Activated T-helper 17 cell treated with anti-CD3 and anti-CD28 coated beads, Interleukin-2, amount 50 U/mL, for 72 hours (primary cell): ENCODE measurements around the gene WDR18. TPM values are rescaled to one million over a fixed set of nuclear protein-coding genes. Genes with fewer than 3 reads are reported as not detected.
A peak's percentile ranks its signal among the peaks of the same experiment; 100 is the strongest.

ENCODE experiments used
- ATAC-seq: fragments of 150-1000 bp; cut with Tn5 transposase; replicated peaks from 2 replicates; pipeline ENCODE4 v1.10.0; 2021; ENCODE audit warnings: mild to moderate bottlenecking, moderate library complexity
- H3K27ac Mint-ChIP-seq: one replicate; pipeline ENCODE4 v1.8.0; 2022; ENCODE audit warnings: mixed read lengths
- H3K27me3 Mint-ChIP-seq: one replicate; pipeline ENCODE4 v1.8.0; 2022; ENCODE audit warnings: mixed read lengths
- H3K36me3 Mint-ChIP-seq: one replicate; pipeline ENCODE4 v1.8.0; 2022; ENCODE audit warnings: low read depth, mild to moderate bottlenecking, mixed read lengths
- H3K4me1 Mint-ChIP-seq: one replicate; pipeline ENCODE4 v1.8.0; 2022; ENCODE audit warnings: mixed read lengths
- H3K4me3 Mint-ChIP-seq: one replicate; pipeline ENCODE4 v1.8.0; 2022; ENCODE audit warnings: mild to moderate bottlenecking, mixed read lengths
- H3K9me3 Mint-ChIP-seq: one replicate; pipeline ENCODE4 v1.8.0; 2022; ENCODE audit warnings: mixed read lengths
- total RNA-seq, 2 donors: library from RNA; stranded (reverse); gene quantifications; one replicate each; pipeline ENCODE4 v1.2.3, GENCODE V29; 2022

The WDR18 gene
- total RNA-seq, 2 donors from 2014 or later = 43.2 to 94.2 TPM

DNA sequence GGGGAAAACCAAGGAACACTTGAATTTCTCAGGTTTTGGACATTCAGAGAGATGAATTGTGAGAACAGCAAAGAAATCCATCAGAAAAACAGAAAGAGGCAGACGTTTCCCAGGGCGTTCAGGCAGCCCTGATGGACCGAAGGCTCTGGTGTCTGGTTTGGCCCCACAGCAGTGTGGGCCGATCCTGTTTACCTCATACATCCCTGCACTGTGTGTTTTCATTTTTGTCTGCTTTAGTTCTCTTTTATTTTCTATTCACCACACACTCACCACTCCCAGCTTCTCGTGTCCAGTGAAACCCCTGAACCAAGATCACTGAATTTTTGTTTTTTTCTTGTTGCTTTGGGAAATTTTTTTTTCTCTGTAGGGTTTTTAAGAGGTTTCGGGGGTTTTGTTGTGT is 11.9 kb upstream of the WDR18 start:
- ATAC-seq = no peak
- Mint-ChIP-seq H3K27me3 (no peaks in the 10 kb centered on the region), H3K36me3 (peaks cover 55% of the 10 kb centered on the region), H3K4me1 (no peaks in the 10 kb centered on the region), H3K27ac (no peak overlapping the region), H3K4me3 (no peak overlapping the region), H3K9me3 (no peaks in the 10 kb centered on the region)

DNA sequence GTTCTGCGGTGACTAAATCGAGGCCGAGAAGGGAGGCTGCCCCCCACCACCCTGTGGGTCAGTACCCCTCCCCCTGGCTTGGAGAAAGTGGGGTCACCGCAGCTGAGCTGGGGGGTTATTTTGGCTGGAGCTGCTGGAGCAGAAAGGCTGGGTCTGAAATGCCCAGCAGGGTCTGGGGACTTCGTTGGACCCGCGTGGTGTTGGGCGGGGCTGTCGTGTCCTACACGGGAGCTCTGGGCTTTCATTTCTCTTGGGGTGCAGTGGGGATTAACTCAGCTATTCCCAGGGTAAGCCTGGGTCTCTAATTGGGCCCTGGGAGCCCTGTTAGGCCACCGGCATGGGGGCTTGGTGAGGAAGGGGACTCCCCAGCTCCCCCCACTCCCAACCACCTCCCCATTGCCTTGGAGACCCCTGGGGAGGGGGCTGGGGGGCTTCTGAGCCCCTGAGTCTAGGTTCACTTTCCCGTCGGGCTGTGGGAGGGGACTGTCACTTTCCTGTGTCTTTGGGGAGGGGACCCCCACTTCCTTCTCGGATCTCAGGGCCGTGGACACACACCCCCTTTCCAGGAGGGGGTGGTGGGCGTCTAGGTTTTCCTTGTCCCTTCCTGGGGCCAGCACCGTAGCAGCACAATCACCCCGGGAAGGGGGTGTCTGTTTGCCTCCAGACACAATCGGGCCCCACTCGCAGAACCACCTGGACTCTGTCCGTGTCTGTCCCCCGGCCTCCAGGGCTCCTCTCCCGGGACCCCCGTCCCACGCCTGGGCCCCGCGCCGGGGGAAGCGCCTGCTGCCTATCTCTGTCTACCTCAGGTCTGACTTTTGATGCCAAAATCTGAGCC is 10.2 kb upstream of the WDR18 start:
- no peak for ATAC-seq
- Mint-ChIP-seq H3K4me3 (no peak overlapping the region), H3K9me3 (no peaks in the 10 kb centered on the region), H3K4me1 (no peaks in the 10 kb centered on the region), H3K36me3 (peaks cover 38% of the 10 kb centered on the region), H3K27me3 (no peaks in the 10 kb centered on the region), H3K27ac (no peak overlapping the region)

DNA sequence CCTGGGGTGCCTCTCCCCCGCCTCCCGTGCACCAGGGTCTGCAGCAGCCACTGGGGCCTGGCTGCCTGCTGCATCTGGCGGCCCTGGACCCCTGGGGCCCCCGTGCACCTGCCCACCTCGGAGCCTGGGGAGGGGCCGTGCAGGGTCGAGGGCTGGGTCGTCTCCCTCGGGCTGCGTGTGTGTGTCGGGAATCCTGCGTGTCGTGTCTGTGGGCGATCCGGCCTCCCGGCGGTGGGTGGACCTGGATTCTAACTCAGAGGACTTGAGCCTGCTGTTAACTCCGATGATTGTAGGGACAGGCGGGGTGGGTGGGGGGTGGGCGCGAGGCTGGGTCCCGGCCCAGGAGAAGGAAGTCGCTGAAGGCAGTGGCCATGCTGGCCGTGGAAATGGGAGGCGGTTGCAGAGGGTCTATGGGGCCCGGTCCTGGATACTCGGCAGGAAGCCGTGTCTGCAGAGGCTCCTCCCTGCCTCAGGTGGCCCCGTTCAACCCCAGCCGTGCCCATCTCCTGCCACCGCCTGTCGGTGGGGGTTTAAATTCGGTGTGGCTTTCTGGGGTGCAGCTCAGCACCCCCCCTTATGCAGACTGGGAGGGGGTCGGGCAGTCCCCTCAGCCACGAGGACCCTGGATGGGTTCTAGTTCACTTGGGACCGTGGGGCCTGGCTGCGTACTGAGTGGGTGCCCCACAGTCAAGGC is 9.4 kb upstream of the WDR18 start:
- Mint-ChIP-seq H3K36me3 (peaks cover 30% of the 10 kb centered on the region), H3K4me1 (no peaks in the 10 kb centered on the region), H3K9me3 (no peaks in the 10 kb centered on the region), H3K27ac (no peak overlapping the region), H3K27me3 (no peaks in the 10 kb centered on the region), H3K4me3 (no peak overlapping the region)
- ATAC-seq = no peak

DNA sequence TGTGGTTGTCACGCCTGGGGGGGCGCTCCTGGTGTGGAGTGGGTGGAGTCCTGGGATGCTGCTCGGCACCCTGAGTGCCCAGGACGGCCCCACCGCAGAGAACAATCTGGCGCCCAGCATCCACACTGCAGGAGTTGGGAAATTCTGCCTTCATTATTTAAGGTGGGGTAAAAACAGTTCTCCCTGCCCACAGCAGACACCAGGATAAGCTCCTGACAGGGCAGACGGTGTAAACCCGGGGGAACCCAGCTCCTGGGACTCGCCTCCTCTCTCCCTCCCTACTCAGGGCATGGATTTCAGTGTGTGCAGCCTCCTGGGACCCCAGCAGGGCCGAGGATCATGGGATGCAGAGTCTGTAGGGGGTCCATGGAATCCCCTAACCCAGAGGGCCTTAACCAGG is 7.7 kb upstream of the WDR18 start:
- H3K4me3 Mint-ChIP-seq = no peak overlapping the region
- H3K27ac Mint-ChIP-seq = no peak overlapping the region
- peak; percentile 25 for ATAC-seq
- no peaks in the 10 kb centered on the region for H3K4me1 Mint-ChIP-seq
- no peaks in the 10 kb centered on the region for H3K9me3 Mint-ChIP-seq
- H3K27me3 Mint-ChIP-seq = no peaks in the 10 kb centered on the region
- peaks cover 13% of the 10 kb centered on the region for H3K36me3 Mint-ChIP-seq

DNA sequence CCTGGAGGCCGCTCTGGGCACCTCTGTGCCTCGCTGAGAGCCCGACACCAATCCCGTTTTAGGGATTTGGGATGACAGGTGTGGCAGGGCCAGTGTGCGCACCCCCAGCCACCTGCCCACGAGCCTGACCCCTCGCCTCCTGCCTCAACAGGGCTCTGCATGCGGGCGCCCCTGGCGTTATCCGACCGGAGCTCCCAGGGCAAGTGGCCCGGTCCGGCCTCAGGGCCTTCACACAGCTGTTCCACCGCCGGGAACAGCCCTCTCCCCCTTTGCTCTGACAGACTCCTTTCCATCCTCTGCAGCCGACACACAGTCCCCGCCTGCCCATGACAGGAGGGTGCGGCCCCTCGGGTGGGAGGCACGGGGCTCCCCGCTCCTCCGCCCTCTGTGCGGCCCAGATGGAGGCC is 7.1 kb upstream of the WDR18 start:
- ATAC-seq = peak; percentile 36
- Mint-ChIP-seq H3K27me3 (no peaks in the 10 kb centered on the region), H3K4me1 (no peaks in the 10 kb centered on the region), H3K36me3 (peaks cover 7% of the 10 kb centered on the region), H3K27ac (no peak overlapping the region), H3K9me3 (no peaks in the 10 kb centered on the region), H3K4me3 (no peak overlapping the region)

DNA sequence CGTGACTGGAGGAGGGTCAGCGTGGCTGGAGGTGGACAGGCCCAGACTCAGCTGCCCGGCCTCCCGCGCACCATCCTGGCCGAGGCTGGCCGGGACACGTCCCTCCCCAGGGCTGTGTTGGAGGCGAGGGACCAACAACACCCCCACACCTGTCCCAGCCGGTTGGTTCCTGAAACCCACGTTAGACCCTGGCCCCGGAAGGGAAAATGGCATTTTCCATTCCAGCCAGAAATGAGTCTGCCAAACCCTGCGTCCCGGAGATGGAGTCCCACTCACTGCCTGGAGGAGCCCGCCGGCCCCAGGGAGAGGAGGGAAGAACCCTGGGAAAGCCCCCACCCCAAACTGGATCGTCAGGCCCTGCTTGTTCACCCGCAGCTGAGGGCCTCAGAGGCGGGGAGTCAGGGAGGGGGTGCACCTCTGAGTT is 4.8 kb upstream of the WDR18 start:
- peaks cover 4% of the 10 kb centered on the region for H3K36me3 Mint-ChIP-seq
- H3K4me1 Mint-ChIP-seq = no peaks in the 10 kb centered on the region
- no peak overlapping the region for H3K4me3 Mint-ChIP-seq
- H3K9me3 Mint-ChIP-seq = no peaks in the 10 kb centered on the region
- H3K27me3 Mint-ChIP-seq = no peaks in the 10 kb centered on the region
- ATAC-seq = no peak
- no peak overlapping the region for H3K27ac Mint-ChIP-seq

DNA sequence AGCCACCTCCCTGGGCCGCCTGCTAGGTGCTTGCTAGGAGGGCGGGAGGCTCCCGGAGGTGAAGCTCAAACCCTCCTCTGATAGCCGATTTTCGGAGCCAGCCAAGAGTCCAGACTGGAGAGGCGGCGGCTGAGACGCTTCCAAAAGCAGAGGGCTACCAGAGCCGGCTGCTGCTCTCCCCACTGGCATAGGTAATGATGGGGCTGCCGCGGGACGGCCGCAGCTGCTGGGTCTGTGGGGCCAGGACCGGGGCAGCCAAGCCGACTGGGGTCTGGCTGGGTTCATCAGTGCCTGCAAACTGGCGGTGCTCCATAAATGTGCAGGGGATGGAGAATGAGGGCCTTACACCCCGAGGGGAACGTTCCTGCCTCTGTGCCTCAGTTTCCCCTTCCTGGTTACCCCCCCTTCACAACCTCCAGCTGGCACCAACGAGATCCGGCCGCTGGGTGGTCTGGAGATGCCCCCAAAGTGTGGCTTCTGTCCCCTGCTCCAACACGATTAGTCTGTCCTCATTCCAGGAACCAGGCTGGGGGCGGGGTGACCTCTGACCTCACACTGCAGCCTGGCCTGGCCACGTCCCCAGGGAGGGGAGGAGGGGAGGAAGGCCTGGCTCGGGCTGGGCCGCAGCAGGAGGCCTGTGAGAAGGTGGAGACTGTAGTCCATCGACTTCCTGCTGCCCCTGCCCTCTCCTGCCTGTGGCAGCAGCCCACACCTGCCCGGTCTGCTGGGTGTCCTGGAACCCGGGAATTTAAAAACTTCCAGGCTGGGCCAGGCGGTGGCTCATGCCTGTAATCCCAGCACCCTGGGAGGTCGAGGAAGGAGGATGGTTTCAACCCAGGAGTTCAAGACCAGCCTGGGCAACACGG is 3.8 kb upstream of the WDR18 start:
- Mint-ChIP-seq H3K9me3 (no peaks in the 10 kb centered on the region), H3K27ac (no peak overlapping the region), H3K4me1 (no peaks in the 10 kb centered on the region), H3K36me3 (peaks cover 5% of the 10 kb centered on the region), H3K27me3 (no peaks in the 10 kb centered on the region), H3K4me3 (no peak overlapping the region)
- ATAC-seq = no peak

DNA sequence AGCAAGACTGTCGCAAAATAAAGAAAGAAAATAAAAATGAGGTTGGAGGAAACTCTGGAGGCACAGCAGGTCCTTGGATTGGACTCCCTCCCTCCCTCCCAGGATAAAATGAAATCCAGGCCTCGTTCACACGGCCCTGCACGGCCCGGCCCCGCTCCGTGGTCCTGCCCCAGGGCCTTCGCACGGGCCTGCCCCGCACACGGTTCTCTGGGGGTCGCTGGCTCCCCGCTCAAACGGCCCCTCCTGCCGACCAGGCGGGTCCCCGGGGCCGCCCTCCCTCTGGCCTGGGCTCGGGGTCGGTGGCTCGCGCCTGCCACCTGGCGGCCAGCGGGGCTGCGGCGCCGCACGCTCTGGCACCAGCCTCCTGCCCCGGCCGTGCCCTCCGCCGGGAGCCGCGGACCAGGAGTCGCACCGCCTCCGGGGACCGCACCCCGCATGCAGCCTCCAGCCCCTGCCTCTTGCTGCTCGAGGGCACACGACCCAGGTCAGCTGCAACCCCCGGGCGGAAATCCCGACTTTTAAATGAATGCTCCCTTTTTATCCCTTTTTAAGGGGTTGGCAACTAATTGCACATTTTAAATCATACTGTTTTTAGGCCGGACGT is 1.5 kb upstream of the WDR18 start:
- H3K9me3 Mint-ChIP-seq = no peaks in the 10 kb centered on the region
- H3K27me3 Mint-ChIP-seq = no peaks in the 10 kb centered on the region
- no peaks in the 10 kb centered on the region for H3K4me1 Mint-ChIP-seq
- no peak overlapping the region for H3K27ac Mint-ChIP-seq
- peaks cover 18% of the 10 kb centered on the region for H3K36me3 Mint-ChIP-seq
- ATAC-seq = peak; percentile 87
- peak overlapping the region; percentile 93 for H3K4me3 Mint-ChIP-seq

DNA sequence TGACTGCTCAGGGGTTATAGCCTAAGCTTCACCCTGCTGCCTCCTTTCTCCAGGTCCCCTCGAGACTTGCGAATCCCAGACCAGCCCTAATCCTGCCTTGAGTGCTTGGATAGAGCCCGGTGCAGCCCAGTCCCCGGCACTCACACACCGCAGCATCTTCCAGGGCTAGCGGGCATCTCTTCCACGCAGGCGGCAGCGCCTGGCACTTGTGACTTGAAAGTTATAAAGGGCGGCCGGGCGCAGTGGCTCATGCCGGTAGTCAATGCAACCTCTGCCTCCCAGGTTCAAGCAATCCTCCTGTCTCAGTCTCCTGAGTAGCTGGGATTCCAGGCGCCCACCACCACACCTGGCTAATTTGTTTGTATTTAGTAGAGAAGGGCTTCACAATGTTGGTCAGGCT is 1.9 kb downstream of the WDR18 start:
- no peaks in the 10 kb centered on the region for H3K27me3 Mint-ChIP-seq
- peaks cover 34% of the 10 kb centered on the region for H3K36me3 Mint-ChIP-seq
- H3K4me1 Mint-ChIP-seq = no peaks in the 10 kb centered on the region
- H3K27ac Mint-ChIP-seq = no peak overlapping the region
- peak overlapping the region; percentile 93 for H3K4me3 Mint-ChIP-seq
- no peaks in the 10 kb centered on the region for H3K9me3 Mint-ChIP-seq
- ATAC-seq = no peak

DNA sequence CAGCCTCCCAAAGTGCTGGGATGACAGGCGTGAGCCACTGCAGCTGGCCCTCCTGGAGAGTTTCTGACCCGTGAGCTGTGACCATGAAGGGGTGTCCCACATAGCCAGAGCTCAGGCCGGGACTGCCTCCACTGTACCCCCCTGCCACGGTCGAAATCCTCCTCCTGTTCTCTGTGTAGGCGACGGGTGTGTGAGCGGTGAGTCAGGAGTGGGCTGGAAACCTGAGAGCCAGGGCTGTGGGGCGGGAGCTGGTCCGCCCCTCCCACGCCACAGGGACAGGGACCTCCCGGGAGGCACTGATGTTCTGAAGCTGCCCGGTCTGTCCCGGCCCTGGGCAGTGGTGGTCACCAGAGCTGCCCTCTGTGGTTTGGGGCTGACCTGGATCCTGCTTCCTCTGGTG is 3.9 kb downstream of the WDR18 start:
- Mint-ChIP-seq H3K36me3 (peaks cover 40% of the 10 kb centered on the region), H3K9me3 (no peaks in the 10 kb centered on the region), H3K27ac (no peak overlapping the region), H3K4me3 (no peak overlapping the region), H3K4me1 (no peaks in the 10 kb centered on the region), H3K27me3 (no peaks in the 10 kb centered on the region)
- no peak for ATAC-seq

DNA sequence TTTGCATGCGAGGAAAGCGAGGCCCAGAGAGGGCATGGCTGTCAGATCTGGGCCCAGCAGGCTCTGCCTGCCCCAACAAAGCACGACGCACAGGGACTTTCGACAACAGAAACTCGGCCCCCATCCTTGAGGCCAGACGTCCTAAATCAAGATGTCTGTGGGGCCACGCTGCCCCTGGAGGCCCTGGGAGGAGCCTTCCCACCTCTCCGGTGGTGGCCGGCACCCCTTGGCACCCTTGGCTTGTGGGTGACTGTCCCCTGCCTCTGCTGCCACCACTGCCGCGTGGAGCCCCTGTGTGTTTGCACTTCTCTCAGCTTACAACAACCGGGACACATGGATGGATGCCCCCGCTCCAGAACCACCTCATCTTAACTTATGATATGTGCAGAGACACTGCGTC is 4.4 kb downstream of the WDR18 start:
- ATAC-seq = no peak
- no peak overlapping the region for H3K27ac Mint-ChIP-seq
- H3K27me3 Mint-ChIP-seq = no peaks in the 10 kb centered on the region
- no peaks in the 10 kb centered on the region for H3K9me3 Mint-ChIP-seq
- no peak overlapping the region for H3K4me3 Mint-ChIP-seq
- H3K4me1 Mint-ChIP-seq = no peaks in the 10 kb centered on the region
- H3K36me3 Mint-ChIP-seq = peaks cover 45% of the 10 kb centered on the region

DNA sequence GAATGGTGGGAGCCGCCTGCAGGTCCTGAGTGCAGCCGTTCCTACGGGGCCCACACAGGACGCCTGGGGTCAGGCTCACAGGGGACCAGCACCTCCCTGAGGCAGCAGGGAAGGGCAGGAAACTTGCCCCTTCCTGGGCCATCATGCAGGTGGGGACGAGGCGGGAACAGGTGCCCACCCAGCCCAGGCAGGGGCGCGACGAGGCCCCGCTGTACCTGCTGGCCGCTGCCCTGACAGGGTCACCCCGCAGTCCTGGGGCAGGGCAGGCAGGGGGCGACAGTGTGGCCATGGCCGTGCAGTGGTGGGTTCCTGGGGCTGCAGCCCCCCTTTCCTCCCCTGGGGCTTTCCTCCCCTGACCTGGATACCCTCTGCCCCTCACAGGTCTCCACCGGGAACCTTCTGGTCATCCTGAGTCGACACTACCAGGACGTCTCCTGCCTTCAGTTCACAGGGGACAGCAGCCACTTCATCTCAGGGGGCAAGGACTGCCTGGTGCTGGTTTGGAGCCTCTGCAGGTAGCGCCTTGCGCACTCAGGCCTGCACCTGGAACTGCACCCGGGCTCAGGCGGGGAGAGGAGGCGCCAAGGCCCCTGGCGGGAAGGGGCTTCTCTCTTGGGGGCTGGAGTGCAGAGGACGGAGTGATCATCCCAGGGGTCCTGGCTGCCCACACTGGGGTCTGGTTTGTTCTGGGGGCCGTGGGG is 5.4 kb downstream of the WDR18 start:
- no peak overlapping the region for H3K27ac Mint-ChIP-seq
- H3K4me3 Mint-ChIP-seq = no peak overlapping the region
- H3K9me3 Mint-ChIP-seq = no peaks in the 10 kb centered on the region
- H3K36me3 Mint-ChIP-seq = peaks cover 40% of the 10 kb centered on the region
- no peaks in the 10 kb centered on the region for H3K4me1 Mint-ChIP-seq
- H3K27me3 Mint-ChIP-seq = no peaks in the 10 kb centered on the region
- ATAC-seq = no peak

DNA sequence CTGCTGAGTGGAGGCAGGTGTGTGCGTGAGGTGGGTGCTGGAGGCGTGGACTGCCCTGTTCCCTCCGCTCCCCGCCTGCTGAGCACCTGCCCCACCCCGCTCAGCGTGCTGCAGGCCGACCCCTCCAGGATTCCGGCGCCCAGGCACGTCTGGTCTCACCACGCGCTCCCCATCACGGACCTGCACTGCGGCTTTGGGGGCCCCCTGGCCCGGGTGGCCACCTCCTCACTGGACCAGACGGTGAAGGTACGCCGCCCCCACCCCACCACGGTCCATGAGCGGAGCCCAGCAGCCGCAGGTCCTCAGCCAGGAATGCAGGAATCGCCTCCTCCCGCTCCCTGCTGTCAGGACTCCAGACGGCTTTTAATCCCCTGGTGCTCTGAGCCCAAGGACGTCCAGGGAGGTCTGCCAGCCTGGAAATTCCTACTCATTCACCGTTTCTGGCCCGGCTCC is 6.0 kb downstream of the WDR18 start:
- no peaks in the 10 kb centered on the region for H3K4me1 Mint-ChIP-seq
- no peaks in the 10 kb centered on the region for H3K27me3 Mint-ChIP-seq
- no peak overlapping the region for H3K4me3 Mint-ChIP-seq
- peaks cover 40% of the 10 kb centered on the region for H3K36me3 Mint-ChIP-seq
- no peak overlapping the region for H3K27ac Mint-ChIP-seq
- no peak for ATAC-seq
- no peaks in the 10 kb centered on the region for H3K9me3 Mint-ChIP-seq

DNA sequence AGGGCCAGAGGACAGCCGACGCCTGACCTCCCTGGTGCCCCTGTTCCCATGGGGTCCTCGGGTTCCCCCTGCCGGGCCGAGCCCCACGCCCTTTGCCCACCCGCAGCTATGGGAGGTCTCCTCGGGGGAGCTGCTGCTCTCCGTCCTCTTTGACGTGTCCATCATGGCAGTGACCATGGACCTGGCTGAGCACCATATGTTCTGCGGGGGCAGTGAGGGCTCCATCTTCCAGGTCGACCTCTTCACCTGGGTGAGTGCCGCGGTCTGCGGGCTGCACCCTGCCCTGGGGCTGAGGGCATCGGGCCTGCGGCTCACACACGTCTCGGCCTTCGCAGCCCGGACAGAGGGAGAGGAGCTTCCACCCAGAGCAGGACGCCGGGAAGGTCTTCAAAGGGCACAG is 6.6 kb downstream of the WDR18 start:
- no peaks in the 10 kb centered on the region for H3K27me3 Mint-ChIP-seq
- H3K9me3 Mint-ChIP-seq = no peaks in the 10 kb centered on the region
- H3K4me3 Mint-ChIP-seq = no peak overlapping the region
- peaks cover 40% of the 10 kb centered on the region for H3K36me3 Mint-ChIP-seq
- no peak for ATAC-seq
- no peaks in the 10 kb centered on the region for H3K4me1 Mint-ChIP-seq
- H3K27ac Mint-ChIP-seq = no peak overlapping the region
